Smooth muscle cell (in vitro differentiated cells): ENCODE data around the gene ZNF836. TPM values are rescaled to one million over a fixed set of nuclear protein-coding genes. Genes with fewer than 3 reads are reported as not detected.

Source experiments
- DNase-seq: peaks from one replicate; lab custom pipeline; 2025; ENCODE audit not compliant: unreplicated experiment; lab: John Stamatoyannopoulos, UW
- H2AFZ ChIP-seq: fragments of 200-600 bp; sonication (generic); 2 replicates; pipeline ENCODE4 v1.6.0; 2016; ENCODE audit warnings: antibody characterized with exemption, low read depth, mild to moderate bottlenecking
- H3F3A ChIP-seq: fragments of 200-600 bp; sonication (generic); 2 replicates; pipeline ENCODE4 v1.6.0; 2017; ENCODE audit warnings: antibody characterized with exemption, low read depth
- H3K27ac ChIP-seq: fragments of 200-600 bp; sonication (generic); 2 replicates; pipeline ENCODE4 v1.5.1; 2016; ENCODE audit warnings: low read depth, mild to moderate bottlenecking
- H3K27me3 ChIP-seq: fragments of 200-600 bp; sonication (generic); 2 replicates; pipeline ENCODE4 v1.6.1; 2016; ENCODE audit warnings: low read depth, mild to moderate bottlenecking
- H3K36me3 ChIP-seq: fragments of 200-600 bp; sonication (generic); 2 replicates; pipeline ENCODE4 v1.5.1; 2016; ENCODE audit warnings: low read depth
- H3K4me1 ChIP-seq: fragments of 200-600 bp; sonication (generic); 2 replicates; pipeline ENCODE4 v1.5.1; 2016; ENCODE audit warnings: low read depth
- H3K4me2 ChIP-seq: fragments of 200-600 bp; sonication (generic); 2 replicates; pipeline ENCODE4 v1.6.0; 2016; ENCODE audit warnings: mild to moderate bottlenecking
- H3K4me3 ChIP-seq: fragments of 200-600 bp; sonication (generic); 2 replicates; pipeline ENCODE4 v1.5.1; 2016; ENCODE audit warnings: mild to moderate bottlenecking
- H3K79me2 ChIP-seq: fragments of 200-600 bp; sonication (generic); 2 replicates; pipeline ENCODE4 v1.6.0; 2016; ENCODE audit warnings: low read depth, mild to moderate bottlenecking
- H3K9ac ChIP-seq: fragments of 200-600 bp; sonication (generic); 2 replicates; pipeline ENCODE4 v1.6.0; 2016; ENCODE audit warnings: low read depth
- H3K9me3 ChIP-seq: fragments of 200-600 bp; sonication (generic); replicated peaks from 2 replicates; pipeline ENCODE4 v1.5.1; 2016; ENCODE audit warnings: low read depth
- H4K20me1 ChIP-seq: fragments of 200-600 bp; sonication (generic); 2 replicates; pipeline ENCODE4 v1.6.0; 2016; ENCODE audit warnings: low read depth
- CTCF ChIP-seq: fragments of 200-600 bp; sonication (generic); IDR thresholded peaks from 2 replicates; pipeline ENCODE4 v1.5.1; 2017; ENCODE audit warnings: borderline replicate concordance, mild to moderate bottlenecking, antibody characterized with exemption; ENCODE audit not compliant: insufficient read depth, poor library complexity, severe bottlenecking
- WGBS: methylation state at CpG from one replicate; pipeline ENCODE4 v1.1.7; 2016; ENCODE audit warnings: low lambda C conversion rate; 5-methylcytosine and 5-hydroxymethylcytosine counted together
- polyA plus RNA-seq: library from polyadenylated mRNA; unstranded; fragments of >200 nt; fragmentation: Nextera tagmentation; extraction: Ambion mirVana; gene quantifications from 2 replicates; pipeline ENCODE4 v1.2.1, GENCODE V29; 2016
- total RNA-seq: library from RNA; depleted of rRNA; stranded (reverse); fragments of >200 nt; gene quantifications from 2 replicates; pipeline ENCODE4 v1.2.3, GENCODE V29; 2014

Gene ZNF836
- total and polyA plus RNA-seq, 2 experiments from 2014 or later, result 3.3 to 5.7 TPM

- no peaks in the 10 kb centered on the region for H3K9me3 ChIP-seq
- no peak for DNase-seq
- no peak overlapping the region for H3K4me3 ChIP-seq
- peak overlapping the region; percentile 33 for H3K9ac ChIP-seq
- H4K20me1 ChIP-seq, result peaks cover 100% of the 10 kb centered on the region
- no peaks in the 10 kb centered on the region for H3K4me1 ChIP-seq
- peaks cover 8% of the 10 kb centered on the region for H3F3A ChIP-seq
- H2AFZ ChIP-seq, result no peak overlapping the region
- H3K27me3 ChIP-seq, result no peaks in the 10 kb centered on the region
- 52% methylated on average over 7 of the region's 7 CpGs for WGBS
- peaks cover 29% of the 10 kb centered on the region for H3K36me3 ChIP-seq
- peak overlapping the region; percentile 5 for H3K4me2 ChIP-seq
- no peak for TF ChIP-seq CTCF
- H3K27ac ChIP-seq, result peak overlapping the region; percentile 88
- H3K79me2 ChIP-seq, result peaks cover 88% of the 10 kb centered on the region
These were observed 28.6 kb upstream of the ZNF836 start for GRCh38 chr19:52200044-52200443.

GRCh38 chr19:52198678-52199077 lies 27.3 kb upstream of the ZNF836 start:
- Histone ChIP-seq H3K9ac (no peak overlapping the region), H3F3A (peaks cover 8% of the 10 kb centered on the region), H3K36me3 (peaks cover 27% of the 10 kb centered on the region), H3K4me2 (no peak overlapping the region), H4K20me1 (peaks cover 100% of the 10 kb centered on the region), H3K4me1 (no peaks in the 10 kb centered on the region), H3K9me3 (no peaks in the 10 kb centered on the region), H3K27me3 (no peaks in the 10 kb centered on the region), H2AFZ (no peak overlapping the region), H3K27ac (peak overlapping the region; percentile 88), H3K79me2 (peaks cover 89% of the 10 kb centered on the region), H3K4me3 (no peak overlapping the region)
- no peak for TF ChIP-seq CTCF
- DNase-seq, result no peak
- WGBS, result 88% methylated on average over 3 of the region's 3 CpGs

- Histone ChIP-seq H4K20me1 (peaks cover 100% of the 10 kb centered on the region), H3K9ac (no peak overlapping the region), H3F3A (peaks cover 8% of the 10 kb centered on the region), H3K4me2 (no peak overlapping the region), H3K27me3 (no peaks in the 10 kb centered on the region), H2AFZ (no peak overlapping the region), H3K36me3 (peaks cover 20% of the 10 kb centered on the region), H3K79me2 (peaks cover 89% of the 10 kb centered on the region), H3K4me3 (no peak overlapping the region), H3K27ac (no peak overlapping the region), H3K4me1 (no peaks in the 10 kb centered on the region), H3K9me3 (no peaks in the 10 kb centered on the region)
- no peak for DNase-seq
- 99% methylated on average over 3 of the region's 3 CpGs for WGBS
- no peak for TF ChIP-seq CTCF
These were observed 26.5 kb upstream of the ZNF836 start for GRCh38 chr19:52197964-52198363.

- H3K4me2 ChIP-seq, result no peak overlapping the region
- H3K27ac ChIP-seq, result no peak overlapping the region
- H3K4me3 ChIP-seq, result no peak overlapping the region
- peaks cover 90% of the 10 kb centered on the region for H3K79me2 ChIP-seq
- peaks cover 100% of the 10 kb centered on the region for H4K20me1 ChIP-seq
- peaks cover 7% of the 10 kb centered on the region for H3K36me3 ChIP-seq
- TF ChIP-seq CTCF, result no peak
- no peak overlapping the region for H2AFZ ChIP-seq
- H3K9me3 ChIP-seq, result no peaks in the 10 kb centered on the region
- H3K9ac ChIP-seq, result no peak overlapping the region
- WGBS, result 96% methylated on average over 5 of the region's 5 CpGs
- H3F3A ChIP-seq, result peaks cover 8% of the 10 kb centered on the region
- no peak for DNase-seq
- H3K27me3 ChIP-seq, result no peaks in the 10 kb centered on the region
- peaks cover 7% of the 10 kb centered on the region for H3K4me1 ChIP-seq
These were observed 25.0 kb upstream of the ZNF836 start for GRCh38 chr19:52196256-52196967.
